ENCODE results near the gene ADIPOR2.

GRCh38 chr12:1796515-1797010, 105.7 kb downstream of the ADIPOR2 start:
- TF ChIP-seq CTCF (IDR thresholded peaks at IDR 0.05) = no peak
- TF ChIP-seq POLR2A (IDR thresholded peaks at IDR 0.05) = no peak
- no peak for TF ChIP-seq POLR2AphosphoS5 (IDR thresholded peaks at IDR 0.05)
- TF ChIP-seq EP300 (IDR thresholded peaks at IDR 0.05) = no peak

Measured in sigmoid colon (tissue), 4 donors.